GM12878 (cell line): ENCODE measurements around the gene ARIH2. TPM values are rescaled to one million over a fixed set of nuclear protein-coding genes. Genes with fewer than 3 reads are reported as not detected.

ENCODE experiments used
- ATAC-seq: fragments of 200-7000 bp; cut with Tn5 transposase; 3 replicates; pipeline ENCODE4 v1.9.1; 2020; ENCODE audit warnings: mild to moderate bottlenecking, moderate library complexity
- BruUV-seq: library from RNA; stranded (reverse); fragments of 400-500 nt; replicated peaks from 2 replicates; lab custom pipeline; 2021; lab: Mats Ljungman, UMichigan
- CTCF ChIA-PET: fragments of 300-600 bp; sonication (Branson Sonifier 250); formaldehyde crosslinking; extraction: SDS; loops from one replicate; lab custom pipeline; 2021; ENCODE audit warnings: inconsistent platforms; lab: Yijun Ruan, JAX
- POLR2A ChIA-PET: fragments of 350-600 bp; formaldehyde crosslinking; extraction: SDS; loops from one replicate; lab custom pipeline; 2021; ENCODE audit warnings: inconsistent platforms; lab: Charles Lee
- RAD21 ChIA-PET: fragments of 300-600 bp; sonication (Branson Sonifier 250); formaldehyde crosslinking; loops from one replicate; lab custom pipeline; 2023; ENCODE audit warnings: antibody characterized with exemption; ENCODE audit not compliant: unreplicated experiment; lab: Charles Lee
- SMC1A ChIA-PET: fragments of 300-600 bp; sonication (Branson Sonifier 250); formaldehyde crosslinking; loops from one replicate; lab custom pipeline; 2023; ENCODE audit not compliant: unreplicated experiment, uncharacterized antibody; lab: Charles Lee
- DNase-seq: peaks from one replicate; pipeline ENCODE4 v3.0.0-alpha.2; 2011; ENCODE audit warnings: low read depth, low spot score
- FAIRE-seq: peaks from 3 replicates; lab custom pipeline; 2011; peaks lifted over from hg19 to GRCh38; lab: Jason Lieb, UNC
- H2AFZ ChIP-seq: 2 replicates; pipeline ENCODE4 v1.6.0; 2011; ENCODE audit warnings: low read depth, low read length, control low read depth; ENCODE audit not compliant: control insufficient read depth
- H3K27ac ChIP-seq: 2 replicates; pipeline ENCODE4 v1.5.1; 2011; ENCODE audit warnings: control low read depth; ENCODE audit not compliant: control insufficient read depth, insufficient read depth
- H3K27me3 ChIP-seq, 2 experiments: replicated peaks in 1 of 2; 2 replicates each; pipeline versions ENCODE4 v1.6.0 to v1.6.1; 2011; ENCODE audit warnings: low read length in 1 of 2; ENCODE audit not compliant: control insufficient read depth in 2 of 2, insufficient read depth in 2 of 2
- H3K36me3 ChIP-seq, 2 experiments: 2 replicates each; pipeline ENCODE4 v1.5.1; 2011; ENCODE audit warnings: low read length in 1 of 2; ENCODE audit not compliant: control insufficient read depth in 2 of 2, insufficient read depth in 2 of 2
- H3K4me1 ChIP-seq: 2 replicates; pipeline ENCODE4 v1.6.1; 2011; ENCODE audit warnings: mild to moderate bottlenecking, low read length, moderate library complexity, mixed read lengths; ENCODE audit not compliant: control insufficient read depth, insufficient read depth
- H3K4me2 ChIP-seq: 2 replicates; pipeline ENCODE4 v1.6.0; 2011; ENCODE audit warnings: control low read depth; ENCODE audit not compliant: control insufficient read depth, insufficient read depth
- H3K4me3 ChIP-seq: fragments of 200-600 bp; sonication (generic); 2 replicates; pipeline ENCODE4 v1.5.1; 2016
- H3K79me2 ChIP-seq: 2 replicates; pipeline ENCODE4 v1.6.0; 2011; ENCODE audit warnings: low read length; ENCODE audit not compliant: control insufficient read depth, insufficient read depth
- H3K9ac ChIP-seq: 2 replicates; pipeline ENCODE4 v1.8.0; 2011; ENCODE audit warnings: low read length, control low read depth, mixed read lengths; ENCODE audit not compliant: control insufficient read depth, insufficient read depth
- H3K9me3 ChIP-seq: replicated peaks from 3 replicates; pipeline ENCODE4 v1.5.1; 2011; ENCODE audit warnings: mild to moderate bottlenecking, low read length; ENCODE audit not compliant: control insufficient read depth, insufficient read depth
- H4K20me1 ChIP-seq: 2 replicates; pipeline ENCODE4 v1.6.0; 2011; ENCODE audit not compliant: control insufficient read depth, insufficient read depth
- CHD2 ChIP-seq: IDR thresholded peaks from 2 replicates; pipeline ENCODE4 v1.6.1; 2011; ENCODE audit warnings: low read depth, low read length, improper control_type of control experiment, borderline replicate concordance
- CREB1 ChIP-seq: IDR thresholded peaks from 2 replicates; pipeline ENCODE4 v1.6.1; 2012; ENCODE audit warnings: low read depth, mild to moderate bottlenecking, inconsistent platforms
- E2F8 ChIP-seq: fragments of 450-650 bp; IDR thresholded peaks from 2 replicates; pipeline ENCODE4 v1.6.1; 2018; ENCODE audit warnings: mild to moderate bottlenecking, low read depth, moderate library complexity; ENCODE audit not compliant: partially characterized antibody
- NR2C1 ChIP-seq: fragments of 450-650 bp; IDR thresholded peaks from 2 replicates; pipeline ENCODE4 v1.6.1; 2017; ENCODE audit warnings: antibody characterized with exemption, mild to moderate bottlenecking, moderate library complexity
- POLR2AphosphoS2 ChIP-seq: IDR thresholded peaks from 2 replicates; pipeline ENCODE4 v1.6.1; 2011; ENCODE audit warnings: low read depth, mild to moderate bottlenecking, low read length, improper control_type of control experiment, moderate library complexity
- SMAD5 ChIP-seq: IDR thresholded peaks from 2 replicates; pipeline ENCODE4 v1.6.1; 2016; ENCODE audit warnings: antibody characterized with exemption, low read depth
- SMARCA5 ChIP-seq: fragments of 450-650 bp; IDR thresholded peaks from 2 replicates; pipeline ENCODE4 v1.6.1; 2017; ENCODE audit warnings: mild to moderate bottlenecking
- SREBF2 ChIP-seq: IDR thresholded peaks from 2 replicates; pipeline ENCODE4 v1.6.1; 2012; ENCODE audit warnings: mild to moderate bottlenecking, low read length
- SRF ChIP-seq, 2 experiments: IDR thresholded peaks; 2 replicates each; pipeline ENCODE4 v1.6.1; 2011; ENCODE audit warnings: low read depth in 2 of 2, low read length in 2 of 2, mild to moderate bottlenecking in 1 of 2, moderate library complexity in 1 of 2
- STAT3 ChIP-seq: IDR thresholded peaks from 2 replicates; pipeline ENCODE4 v1.6.1; 2011; ENCODE audit warnings: low read depth, low read length, improper control_type of control experiment
- TBL1XR1 ChIP-seq: IDR thresholded peaks from 2 replicates; pipeline ENCODE4 v1.6.1; 2012; ENCODE audit warnings: low read depth, low read length, improper control_type of control experiment
- YY1 ChIP-seq: IDR thresholded peaks from 2 replicates; pipeline ENCODE4 v1.6.1; 2011; ENCODE audit warnings: low read depth, mild to moderate bottlenecking, low read length
- WGBS: methylation state at CpG from one replicate; pipeline ENCODE4 v1.1.6; 2016; ENCODE audit warnings: low lambda C conversion rate; ENCODE audit not compliant: insufficient replicate concordance, insufficient coverage; ENCODE audit errors: missing lambda C conversion rate; 5-methylcytosine and 5-hydroxymethylcytosine counted together
- in situ Hi-C: fragments of 300-500 bp; cut with MboI; formaldehyde crosslinking; loops from 9 replicates; pipeline ENCODE4 v1.14.3; 2018; ENCODE audit warnings: mixed read lengths
- intact Hi-C: fragments of 100-400 bp; cut with micrococcal nuclease; formaldehyde crosslinking; loops from one replicate; pipeline ENCODE4 v1.14.2; 2022; ENCODE audit not compliant: unreplicated experiment
- polyA plus RNA-seq, 11 experiments: library from polyadenylated mRNA; depleted of rRNA in 4 of 11; unstranded in 6 of 11; stranded (reverse) in 5 of 11; fragments of >200 nt; fragmentation: Nextera tagmentation in 4 of 11; fragmentation: Illumina TruSeq in 1 of 11; extraction: Ambion mirVana in 4 of 11; extraction: Trizol in 1 of 11; gene quantifications; 1 replicate in 1 of 11; 2 replicates in 10 of 11; pipeline versions ENCODE4 v1.2.1 to v1.2.3, GENCODE V29; 2011 to 2016; ENCODE audit warnings: inconsistent platforms in 2 of 11, missing spikeins in 2 of 11, low read depth in 1 of 11
- total RNA-seq, 4 experiments: library from RNA; depleted of rRNA in 3 of 4; stranded (reverse); fragments of >200 nt in 3 of 4; fragmentation: Illumina TruSeq in 1 of 4; extraction: Trizol in 1 of 4; gene quantifications; 2 replicates each; pipeline versions ENCODE4 v1.2.1 to v1.2.3, GENCODE V29; 2013 to 2021
- TF ChIP-seq, protein P1 (sequence below): fragments of 450-650 bp; IDR thresholded peaks from 2 replicates; pipeline ENCODE4 v1.6.1; 2017; ENCODE audit warnings: mild to moderate bottlenecking, moderate library complexity
- TF ChIP-seq, protein P2 (sequence below): IDR thresholded peaks from 2 replicates; pipeline ENCODE4 v1.6.1; 2011; ENCODE audit warnings: low read depth, low read length, improper control_type of control experiment, borderline replicate concordance

ARIH2 gene
- total and polyA plus RNA-seq, 10 of the 15 experiments (the other 5 are each of a cell fraction or from before 2014, with no cell fraction given): 18.7 to 74.7 (median 63.7) TPM

DNA sequence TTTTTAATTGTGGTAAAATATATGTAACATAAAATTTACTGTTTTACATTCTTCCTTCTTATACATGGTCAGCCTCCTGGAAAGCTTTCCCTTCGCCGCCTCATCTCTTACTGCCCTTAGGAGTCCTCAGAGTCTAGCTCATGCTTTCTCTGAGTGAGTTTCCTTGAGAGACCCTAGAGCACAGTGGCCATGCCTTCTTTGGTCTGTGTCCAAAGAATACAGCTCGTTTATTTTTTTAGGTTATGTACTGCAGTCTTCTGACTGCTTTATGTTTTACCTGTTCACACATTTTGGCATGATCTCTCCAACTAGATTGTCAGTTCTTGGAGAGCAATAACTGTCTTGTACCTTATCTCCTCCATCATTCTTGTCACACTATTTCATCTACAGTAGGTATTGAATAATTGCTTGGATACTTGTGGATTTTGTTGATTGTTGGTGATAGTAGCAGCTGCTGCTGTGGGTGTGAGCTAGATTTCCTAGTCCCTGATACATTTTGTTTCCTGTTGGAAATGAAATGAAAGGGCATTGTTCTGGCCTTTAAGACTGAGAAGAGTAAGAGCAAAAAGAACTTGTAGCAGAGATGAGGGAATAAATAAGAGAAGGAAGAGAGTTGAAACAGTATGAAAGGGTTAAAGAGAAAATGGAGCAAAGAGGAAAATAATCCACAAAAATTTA, 10.9 kb downstream of the ARIH2 start (continued):
- TF ChIP-seq TBL1XR1: no peak
- TF ChIP-seq SMARCA5: no peak
- TF ChIP-seq SREBF2: no peak
- TF ChIP-seq E2F8: no peak
- no peak for TF ChIP-seq CREB1

DNA sequence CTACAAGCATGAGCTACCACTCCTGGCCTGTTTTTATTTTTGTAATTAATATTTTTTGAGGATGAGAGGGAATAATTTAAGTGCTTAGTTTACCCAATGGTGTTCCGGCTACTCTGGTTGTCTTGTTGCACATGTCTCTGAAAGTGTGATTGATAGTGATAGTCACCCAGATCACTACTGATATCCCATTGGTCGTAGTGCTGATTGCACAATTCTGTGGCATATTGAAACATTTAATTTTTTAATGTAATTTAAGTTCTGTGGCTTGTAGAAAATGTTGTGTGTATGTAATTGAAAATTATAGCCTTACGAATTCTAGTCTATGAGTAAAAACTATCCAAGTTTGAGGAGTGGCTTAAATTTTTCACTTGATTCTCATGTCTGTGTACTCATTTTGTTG, 11.9 kb downstream of the ARIH2 start:
- WGBS: 82% methylated on average over 3 of the region's 3 CpGs
- intact Hi-C loops (no loop called here), in situ Hi-C loops (no loop called here)
- ChIA-PET RAD21 (interaction anchor here (0.8 to 2.9 kb wide), 2 partner anchors 11 to 21 kb away, joined by 3 to 15 read pairs; partner anchors contain the start of gene ARIH2), SMC1A (interaction anchor here (0.7 to 5.3 kb wide), 8 partner anchors 9 to 519 kb away, joined by 3 to 23 read pairs (median 4); partner anchors contain the start of genes ARIH2 and SLC25A20), CTCF (interaction anchor here (0.7 to 4.0 kb wide), 5 partner anchors 11 to 194 kb away, joined by 3 to 18 read pairs (median 7); partner anchors contain the start of genes IMPDH2 and WDR6), POLR2A (interaction anchor here (2.7 kb wide), 1 partner anchor 11 kb away, joined by 14 read pairs; the partner anchor contains the start of gene ARIH2)
- Histone ChIP-seq H3K4me2 (peak overlapping the region; percentile 33; the same call in 1 of the 2 replicates), H3K9me3 (no peaks in the 10 kb centered on the region), H4K20me1 (no peaks in the 10 kb centered on the region; the same call in none of the 2 replicates), H3K27me3 (no peaks in the 10 kb centered on the region), H3K9ac (no peak overlapping the region), H3K4me3 (no peak overlapping the region), H3K4me1 (peaks cover 30% of the 10 kb centered on the region), H3K27ac (no peak overlapping the region), H3K36me3 (peaks cover 3 to 37% of the 10 kb centered on the region in 2 experiments), H3K79me2 (peaks cover 75% of the 10 kb centered on the region), H2AFZ (no peak overlapping the region)
- BruUV-seq: no TSS peak
- no peak for FAIRE-seq
- DNase-seq: no peak
- no peak for ATAC-seq
- TF ChIP-seq POLR2AphosphoS2 (no peak), STAT3 (no peak), NR2C1 (no peak), SMAD5 (no peak), SRF (IDR thresholded peaks at IDR 0.05; ENCODE audit: low read depth in 2 of 2, low read length in 2 of 2) (no peak), YY1 (no peak), CHD2 (no peak)
- TF ChIP-seq, protein P1, sequence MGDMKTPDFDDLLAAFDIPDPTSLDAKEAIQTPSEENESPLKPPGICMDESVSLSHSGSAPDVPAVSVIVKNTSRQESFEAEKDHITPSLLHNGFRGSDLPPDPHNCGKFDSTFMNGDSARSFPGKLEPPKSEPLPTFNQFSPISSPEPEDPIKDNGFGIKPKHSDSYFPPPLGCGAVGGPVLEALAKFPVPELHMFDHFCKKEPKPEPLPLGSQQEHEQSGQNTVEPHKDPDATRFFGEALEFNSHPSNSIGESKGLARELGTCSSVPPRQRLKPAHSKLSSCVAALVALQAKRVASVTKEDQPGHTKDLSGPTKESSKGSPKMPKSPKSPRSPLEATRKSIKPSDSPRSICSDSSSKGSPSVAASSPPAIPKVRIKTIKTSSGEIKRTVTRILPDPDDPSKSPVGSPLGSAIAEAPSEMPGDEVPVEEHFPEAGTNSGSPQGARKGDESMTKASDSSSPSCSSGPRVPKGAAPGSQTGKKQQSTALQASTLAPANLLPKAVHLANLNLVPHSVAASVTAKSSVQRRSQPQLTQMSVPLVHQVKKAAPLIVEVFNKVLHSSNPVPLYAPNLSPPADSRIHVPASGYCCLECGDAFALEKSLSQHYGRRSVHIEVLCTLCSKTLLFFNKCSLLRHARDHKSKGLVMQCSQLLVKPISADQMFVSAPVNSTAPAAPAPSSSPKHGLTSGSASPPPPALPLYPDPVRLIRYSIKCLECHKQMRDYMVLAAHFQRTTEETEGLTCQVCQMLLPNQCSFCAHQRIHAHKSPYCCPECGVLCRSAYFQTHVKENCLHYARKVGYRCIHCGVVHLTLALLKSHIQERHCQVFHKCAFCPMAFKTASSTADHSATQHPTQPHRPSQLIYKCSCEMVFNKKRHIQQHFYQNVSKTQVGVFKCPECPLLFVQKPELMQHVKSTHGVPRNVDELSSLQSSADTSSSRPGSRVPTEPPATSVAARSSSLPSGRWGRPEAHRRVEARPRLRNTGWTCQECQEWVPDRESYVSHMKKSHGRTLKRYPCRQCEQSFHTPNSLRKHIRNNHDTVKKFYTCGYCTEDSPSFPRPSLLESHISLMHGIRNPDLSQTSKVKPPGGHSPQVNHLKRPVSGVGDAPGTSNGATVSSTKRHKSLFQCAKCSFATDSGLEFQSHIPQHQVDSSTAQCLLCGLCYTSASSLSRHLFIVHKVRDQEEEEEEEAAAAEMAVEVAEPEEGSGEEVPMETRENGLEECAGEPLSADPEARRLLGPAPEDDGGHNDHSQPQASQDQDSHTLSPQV: no peak
- TF ChIP-seq, protein P2, sequence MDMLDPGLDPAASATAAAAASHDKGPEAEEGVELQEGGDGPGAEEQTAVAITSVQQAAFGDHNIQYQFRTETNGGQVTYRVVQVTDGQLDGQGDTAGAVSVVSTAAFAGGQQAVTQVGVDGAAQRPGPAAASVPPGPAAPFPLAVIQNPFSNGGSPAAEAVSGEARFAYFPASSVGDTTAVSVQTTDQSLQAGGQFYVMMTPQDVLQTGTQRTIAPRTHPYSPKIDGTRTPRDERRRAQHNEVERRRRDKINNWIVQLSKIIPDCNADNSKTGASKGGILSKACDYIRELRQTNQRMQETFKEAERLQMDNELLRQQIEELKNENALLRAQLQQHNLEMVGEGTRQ: no peak
